ENCODE results near the gene RYR2. TPM values are rescaled to one million over a fixed set of nuclear protein-coding genes. Genes with fewer than 3 reads are reported as not detected.

RYR2 gene
- total RNA-seq, 2 donors from 2014 or later: 14.2 to 17.1 TPM

DNA sequence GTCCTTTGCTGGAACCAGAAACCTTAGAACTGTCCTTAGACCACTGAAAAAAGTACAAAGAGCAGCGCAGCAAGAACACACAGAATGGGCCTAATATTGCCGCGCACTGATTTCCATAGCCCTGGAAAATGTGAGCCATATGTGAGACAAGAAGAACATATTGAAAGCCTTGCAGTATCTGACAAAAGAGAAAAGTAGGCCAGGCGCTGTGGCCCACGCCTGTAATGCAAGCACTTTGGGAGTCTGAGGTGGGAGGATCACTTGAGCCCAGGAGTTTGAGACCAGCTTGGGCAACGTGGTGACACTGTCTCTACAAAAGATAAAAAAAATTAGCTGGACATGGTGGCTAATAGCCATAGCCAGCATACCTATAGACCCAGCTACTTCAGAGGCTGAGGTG lies 300.7 kb downstream of the RYR2 start:
- no peaks in the 10 kb centered on the region for H3K4me1 ChIP-seq
- DNase-seq (no peak), ATAC-seq (no peak)
- H3K27ac ChIP-seq: no peak overlapping the region
- 79 to 84% methylated on average over 6 of the region's 6 CpGs for WGBS, 2 donors
- H3K4me3 ChIP-seq: no peak overlapping the region
- no peaks in the 10 kb centered on the region for H3K27me3 ChIP-seq
- TF ChIP-seq, protein P1, sequence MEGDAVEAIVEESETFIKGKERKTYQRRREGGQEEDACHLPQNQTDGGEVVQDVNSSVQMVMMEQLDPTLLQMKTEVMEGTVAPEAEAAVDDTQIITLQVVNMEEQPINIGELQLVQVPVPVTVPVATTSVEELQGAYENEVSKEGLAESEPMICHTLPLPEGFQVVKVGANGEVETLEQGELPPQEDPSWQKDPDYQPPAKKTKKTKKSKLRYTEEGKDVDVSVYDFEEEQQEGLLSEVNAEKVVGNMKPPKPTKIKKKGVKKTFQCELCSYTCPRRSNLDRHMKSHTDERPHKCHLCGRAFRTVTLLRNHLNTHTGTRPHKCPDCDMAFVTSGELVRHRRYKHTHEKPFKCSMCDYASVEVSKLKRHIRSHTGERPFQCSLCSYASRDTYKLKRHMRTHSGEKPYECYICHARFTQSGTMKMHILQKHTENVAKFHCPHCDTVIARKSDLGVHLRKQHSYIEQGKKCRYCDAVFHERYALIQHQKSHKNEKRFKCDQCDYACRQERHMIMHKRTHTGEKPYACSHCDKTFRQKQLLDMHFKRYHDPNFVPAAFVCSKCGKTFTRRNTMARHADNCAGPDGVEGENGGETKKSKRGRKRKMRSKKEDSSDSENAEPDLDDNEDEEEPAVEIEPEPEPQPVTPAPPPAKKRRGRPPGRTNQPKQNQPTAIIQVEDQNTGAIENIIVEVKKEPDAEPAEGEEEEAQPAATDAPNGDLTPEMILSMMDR (IDR thresholded peaks at IDR 0.05): no peak
- TF ChIP-seq POLR2A (IDR thresholded peaks at IDR 0.05): no peak
- intact Hi-C loops (cut with DNase I): no loop called here
- no peaks in the 10 kb centered on the region for H3K9me3 ChIP-seq
- H3K36me3 ChIP-seq (replicated peaks in 1 of 2; ENCODE audit: insufficient read depth in 1 of 2, low read depth in 2 of 2): no peaks in the 10 kb centered on the region

DNA sequence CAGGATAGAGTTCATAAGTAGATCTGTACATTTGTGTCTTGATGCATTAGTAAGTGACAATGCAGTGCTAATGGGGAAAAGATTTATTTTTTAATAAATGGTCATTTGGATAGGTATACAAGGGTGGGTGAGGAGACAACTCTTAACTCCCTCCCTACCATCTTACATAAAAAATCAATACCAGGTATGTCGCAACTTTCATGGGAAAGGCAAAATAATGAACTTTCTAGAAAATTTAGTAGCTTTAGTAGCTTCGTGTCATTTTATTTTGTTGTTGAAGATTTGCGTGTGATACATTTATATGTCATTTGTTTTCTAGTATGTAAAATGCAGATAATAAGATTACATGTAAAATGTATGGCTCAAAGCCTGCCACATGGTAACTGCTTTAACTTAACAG lies 310.8 kb downstream of the RYR2 start:
- Histone ChIP-seq H3K36me3 (replicated peaks in 1 of 2; ENCODE audit: insufficient read depth in 1 of 2, low read depth in 2 of 2) (no peaks in the 10 kb centered on the region), H3K4me3 (no peak overlapping the region), H3K4me1 (no peaks in the 10 kb centered on the region), H3K27me3 (no peaks in the 10 kb centered on the region), H3K27ac (no peak overlapping the region), H3K9me3 (no peaks in the 10 kb centered on the region)
- intact Hi-C loops (cut with DNase I): no loop called here
- no peak for ATAC-seq
- DNase-seq: no peak
- TF ChIP-seq, protein P1 (IDR thresholded peaks at IDR 0.05): no peak
- no peak for TF ChIP-seq POLR2A (IDR thresholded peaks at IDR 0.05)
- WGBS, 2 donors: 81 to 90% methylated on average over 3 of the region's 3 CpGs

DNA sequence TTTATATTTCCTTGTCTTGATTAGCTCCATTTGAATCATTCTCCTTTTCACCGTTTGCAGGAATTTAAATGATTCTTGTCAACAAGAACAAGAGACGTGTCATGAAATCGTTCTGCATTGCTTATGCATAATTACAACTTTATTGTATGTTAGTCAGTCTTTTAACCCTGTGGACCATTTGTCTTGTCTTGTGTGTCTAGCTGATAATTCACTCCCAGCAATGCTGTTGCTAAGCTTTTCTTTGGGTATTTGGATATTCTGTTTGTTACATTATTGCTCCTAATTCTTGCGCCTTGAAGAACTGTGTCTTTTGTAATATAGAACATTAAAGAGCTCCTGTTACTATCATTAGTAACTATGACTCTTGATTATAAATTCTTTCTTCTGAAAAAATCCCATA lies 311.9 kb downstream of the RYR2 start:
- Histone ChIP-seq H3K4me1 (no peaks in the 10 kb centered on the region), H3K4me3 (no peak overlapping the region), H3K36me3 (replicated peaks in 1 of 2; ENCODE audit: insufficient read depth in 1 of 2, low read depth in 2 of 2) (no peaks in the 10 kb centered on the region), H3K9me3 (no peaks in the 10 kb centered on the region), H3K27me3 (no peaks in the 10 kb centered on the region), H3K27ac (no peak overlapping the region)
- DNase-seq (no peak), ATAC-seq (no peak)
- WGBS, 2 donors: 62 to 64% methylated on average over 4 of the region's 4 CpGs
- TF ChIP-seq, protein P1 (IDR thresholded peaks at IDR 0.05): no peak
- no peak for TF ChIP-seq POLR2A (IDR thresholded peaks at IDR 0.05)
- intact Hi-C loops (cut with DNase I): no loop called here

DNA sequence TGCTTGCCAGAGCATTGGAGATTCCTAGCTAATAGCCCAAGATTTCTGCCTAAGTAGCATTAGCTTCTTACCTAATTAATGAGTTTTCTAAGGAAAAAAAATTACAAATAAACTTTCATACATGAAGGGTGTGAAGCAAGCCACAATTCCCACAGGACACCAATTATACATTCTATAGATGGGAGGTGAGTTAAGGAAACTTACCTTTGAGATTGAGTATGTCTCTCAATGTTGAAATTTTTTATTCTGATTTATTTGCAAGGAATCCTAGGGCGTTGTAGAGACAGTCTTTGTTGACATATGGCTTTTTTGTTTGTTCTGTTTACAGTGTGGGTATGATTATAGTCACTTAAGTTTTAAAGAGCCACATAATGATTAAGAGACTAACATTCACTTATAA lies 313.0 kb downstream of the RYR2 start:
- Histone ChIP-seq H3K27me3 (no peaks in the 10 kb centered on the region), H3K27ac (no peak overlapping the region), H3K9me3 (no peaks in the 10 kb centered on the region), H3K4me1 (no peaks in the 10 kb centered on the region), H3K4me3 (no peak overlapping the region), H3K36me3 (replicated peaks in 1 of 2; ENCODE audit: insufficient read depth in 1 of 2, low read depth in 2 of 2) (no peaks in the 10 kb centered on the region)
- intact Hi-C loops (cut with DNase I): no loop called here
- ATAC-seq (no peak), DNase-seq (no peak)
- TF ChIP-seq POLR2A (IDR thresholded peaks at IDR 0.05): no peak
- TF ChIP-seq, protein P1 (IDR thresholded peaks at IDR 0.05): no peak
- 25 to 31% methylated on average over 1 of the region's 1 CpG for WGBS, 2 donors

DNA sequence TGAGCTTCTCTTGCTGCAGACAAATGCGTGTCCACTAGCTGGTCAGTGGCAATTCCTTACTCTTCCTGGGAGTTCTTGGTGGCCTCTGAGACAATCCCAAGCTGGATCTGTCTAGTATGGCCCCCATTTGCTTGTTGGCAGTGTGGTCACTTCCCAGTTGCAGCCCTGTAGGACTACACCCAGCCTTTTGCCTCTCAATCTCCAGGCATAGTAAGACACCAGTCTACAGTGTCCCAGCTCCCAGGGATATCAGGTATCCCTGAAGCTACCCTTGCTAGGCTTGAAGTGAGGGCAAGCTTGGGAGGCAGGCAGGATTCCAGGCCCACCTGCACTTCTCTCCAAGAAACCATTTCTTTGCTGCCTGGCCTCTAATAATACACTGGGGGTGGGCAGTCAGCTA lies 316.6 kb downstream of the RYR2 start:
- TF ChIP-seq POLR2A (IDR thresholded peaks at IDR 0.05): no peak
- TF ChIP-seq, protein P1 (IDR thresholded peaks at IDR 0.05): no peak
- no peaks in the 10 kb centered on the region for H3K27me3 ChIP-seq
- H3K27ac ChIP-seq: no peak overlapping the region
- H3K4me3 ChIP-seq: no peak overlapping the region
- no peaks in the 10 kb centered on the region for H3K9me3 ChIP-seq
- no peaks in the 10 kb centered on the region for H3K36me3 ChIP-seq (replicated peaks in 1 of 2; ENCODE audit: insufficient read depth in 1 of 2, low read depth in 2 of 2)
- intact Hi-C loops (cut with DNase I): no loop called here
- DNase-seq (no peak), ATAC-seq (no peak)
- 82% methylated on average over 1 of the region's 1 CpG; no CpG with 5 or more reads in 1 of the 2 donors for WGBS, 2 donors
- no peaks in the 10 kb centered on the region for H3K4me1 ChIP-seq
